HepG2 (cell line): ENCODE data around the gene CALN1. TPM values are rescaled to one million over a fixed set of nuclear protein-coding genes. Genes with fewer than 3 reads are reported as not detected.

ENCODE experiments used
- BCL6 ChIP-seq: IDR thresholded peaks from 2 replicates; pipeline ENCODE4 v1.6.1; 2016; ENCODE audit warnings: missing genetic modification reagents, missing compliant biosample characterization
- IRX3 ChIP-seq: sonication (generic); formaldehyde crosslinking; IDR thresholded peaks from 2 replicates; pipeline ENCODE4 v1.8.1; 2023; ENCODE audit warnings: mild to moderate bottlenecking, low read depth, missing genetic modification reagents, borderline replicate concordance
- NFIB ChIP-seq: sonication (generic); formaldehyde crosslinking; IDR thresholded peaks from 2 replicates; pipeline ENCODE4 v1.9.0; 2021; ENCODE audit warnings: missing genetic modification reagents, mild to moderate bottlenecking, borderline replicate concordance
- ZNF607 ChIP-seq: sonication (generic); formaldehyde crosslinking; IDR thresholded peaks from 2 replicates; pipeline ENCODE4 v1.5.1; 2020; ENCODE audit warnings: missing genetic modification reagents, mild to moderate bottlenecking, borderline replicate concordance
- polyA plus RNA-seq, 8 experiments: library from polyadenylated mRNA; depleted of rRNA in 3 of 8; stranded (reverse) in 7 of 8; unstranded in 1 of 8; fragments of >200 nt; fragmentation: Illumina TruSeq in 4 of 8; extraction: Trizol in 4 of 8; gene quantifications; 2 replicates each; pipeline versions ENCODE4 v1.2.1 to v1.2.3, GENCODE V29; 2011 to 2016; ENCODE audit warnings: low read depth in 4 of 8, missing spikeins in 1 of 8, mixed read lengths in 1 of 8; ENCODE audit not compliant: insufficient read depth in 1 of 8
- total RNA-seq, 5 experiments: library from RNA; depleted of rRNA; stranded (reverse); fragments of >200 nt; fragmentation: Illumina TruSeq; extraction: Trizol; gene quantifications; 2 replicates each; pipeline ENCODE4 v1.2.3, GENCODE V29; 2016; ENCODE audit warnings: low read depth in 1 of 5
- TF ChIP-seq, protein P1 (sequence below): IDR thresholded peaks from 2 replicates; pipeline ENCODE4 v1.6.1; 2016; ENCODE audit warnings: missing compliant biosample characterization, missing genetic modification reagents, borderline replicate concordance
- TF ChIP-seq, protein P2 (sequence below): sonication (generic); formaldehyde crosslinking; IDR thresholded peaks from 2 replicates; pipeline ENCODE4 v1.4.0; 2020; ENCODE audit warnings: missing genetic modification reagents
- TF ChIP-seq, protein P3 (sequence below): sonication (generic); formaldehyde crosslinking; IDR thresholded peaks from 2 replicates; pipeline ENCODE4 v1.4.0; 2020; ENCODE audit warnings: missing genetic modification reagents
- TF ChIP-seq, protein P4 (sequence below): sonication (generic); formaldehyde crosslinking; IDR thresholded peaks from 2 replicates; pipeline ENCODE4 v1.9.0; 2021; ENCODE audit warnings: missing genetic modification reagents, mild to moderate bottlenecking, borderline replicate concordance

Gene CALN1
- total and polyA plus RNA-seq, 2 of the 13 experiments (the other 11 are each of a cell fraction or from before 2014, with no cell fraction given): not detected

DNA sequence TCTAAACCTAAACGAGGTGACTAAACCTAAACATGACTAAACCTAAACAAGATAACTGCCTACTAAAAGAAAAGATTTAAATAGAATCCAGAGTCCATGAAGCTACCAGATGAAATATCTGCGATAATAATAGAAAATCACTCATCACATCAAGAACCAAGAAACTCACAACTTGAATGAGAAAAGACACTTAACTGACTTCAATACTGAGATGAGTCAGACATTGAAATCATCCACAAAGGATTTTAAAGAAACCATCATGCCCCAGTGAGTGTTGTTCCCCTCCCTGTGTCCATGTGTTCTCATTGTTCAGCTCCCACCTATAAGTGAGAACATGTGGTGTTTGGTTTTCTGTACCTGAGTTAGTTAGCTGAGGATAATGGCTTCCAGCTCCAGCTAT is 416.0 kb downstream of the CALN1 start (continued):
- TF ChIP-seq, protein P1, sequence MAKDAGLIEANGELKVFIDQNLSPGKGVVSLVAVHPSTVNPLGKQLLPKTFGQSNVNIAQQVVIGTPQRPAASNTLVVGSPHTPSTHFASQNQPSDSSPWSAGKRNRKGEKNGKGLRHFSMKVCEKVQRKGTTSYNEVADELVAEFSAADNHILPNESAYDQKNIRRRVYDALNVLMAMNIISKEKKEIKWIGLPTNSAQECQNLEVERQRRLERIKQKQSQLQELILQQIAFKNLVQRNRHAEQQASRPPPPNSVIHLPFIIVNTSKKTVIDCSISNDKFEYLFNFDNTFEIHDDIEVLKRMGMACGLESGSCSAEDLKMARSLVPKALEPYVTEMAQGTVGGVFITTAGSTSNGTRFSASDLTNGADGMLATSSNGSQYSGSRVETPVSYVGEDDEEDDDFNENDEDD (CRISPR knock-in tag): no peak
- TF ChIP-seq BCL6 (CRISPR knock-in tag) (no peak), ZNF607 (CRISPR knock-in tag) (no peak), IRX3 (CRISPR knock-in tag) (no peak), NFIB (CRISPR knock-in tag) (no peak)
- TF ChIP-seq, protein P2, sequence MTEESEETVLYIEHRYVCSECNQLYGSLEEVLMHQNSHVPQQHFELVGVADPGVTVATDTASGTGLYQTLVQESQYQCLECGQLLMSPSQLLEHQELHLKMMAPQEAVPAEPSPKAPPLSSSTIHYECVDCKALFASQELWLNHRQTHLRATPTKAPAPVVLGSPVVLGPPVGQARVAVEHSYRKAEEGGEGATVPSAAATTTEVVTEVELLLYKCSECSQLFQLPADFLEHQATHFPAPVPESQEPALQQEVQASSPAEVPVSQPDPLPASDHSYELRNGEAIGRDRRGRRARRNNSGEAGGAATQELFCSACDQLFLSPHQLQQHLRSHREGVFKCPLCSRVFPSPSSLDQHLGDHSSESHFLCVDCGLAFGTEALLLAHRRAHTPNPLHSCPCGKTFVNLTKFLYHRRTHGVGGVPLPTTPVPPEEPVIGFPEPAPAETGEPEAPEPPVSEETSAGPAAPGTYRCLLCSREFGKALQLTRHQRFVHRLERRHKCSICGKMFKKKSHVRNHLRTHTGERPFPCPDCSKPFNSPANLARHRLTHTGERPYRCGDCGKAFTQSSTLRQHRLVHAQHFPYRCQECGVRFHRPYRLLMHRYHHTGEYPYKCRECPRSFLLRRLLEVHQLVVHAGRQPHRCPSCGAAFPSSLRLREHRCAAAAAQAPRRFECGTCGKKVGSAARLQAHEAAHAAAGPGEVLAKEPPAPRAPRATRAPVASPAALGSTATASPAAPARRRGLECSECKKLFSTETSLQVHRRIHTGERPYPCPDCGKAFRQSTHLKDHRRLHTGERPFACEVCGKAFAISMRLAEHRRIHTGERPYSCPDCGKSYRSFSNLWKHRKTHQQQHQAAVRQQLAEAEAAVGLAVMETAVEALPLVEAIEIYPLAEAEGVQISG (CRISPR knock-in tag): no peak
- TF ChIP-seq, protein P3, sequence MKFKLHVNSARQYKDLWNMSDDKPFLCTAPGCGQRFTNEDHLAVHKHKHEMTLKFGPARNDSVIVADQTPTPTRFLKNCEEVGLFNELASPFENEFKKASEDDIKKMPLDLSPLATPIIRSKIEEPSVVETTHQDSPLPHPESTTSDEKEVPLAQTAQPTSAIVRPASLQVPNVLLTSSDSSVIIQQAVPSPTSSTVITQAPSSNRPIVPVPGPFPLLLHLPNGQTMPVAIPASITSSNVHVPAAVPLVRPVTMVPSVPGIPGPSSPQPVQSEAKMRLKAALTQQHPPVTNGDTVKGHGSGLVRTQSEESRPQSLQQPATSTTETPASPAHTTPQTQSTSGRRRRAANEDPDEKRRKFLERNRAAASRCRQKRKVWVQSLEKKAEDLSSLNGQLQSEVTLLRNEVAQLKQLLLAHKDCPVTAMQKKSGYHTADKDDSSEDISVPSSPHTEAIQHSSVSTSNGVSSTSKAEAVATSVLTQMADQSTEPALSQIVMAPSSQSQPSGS (CRISPR knock-in tag): no peak
- TF ChIP-seq, protein P4, sequence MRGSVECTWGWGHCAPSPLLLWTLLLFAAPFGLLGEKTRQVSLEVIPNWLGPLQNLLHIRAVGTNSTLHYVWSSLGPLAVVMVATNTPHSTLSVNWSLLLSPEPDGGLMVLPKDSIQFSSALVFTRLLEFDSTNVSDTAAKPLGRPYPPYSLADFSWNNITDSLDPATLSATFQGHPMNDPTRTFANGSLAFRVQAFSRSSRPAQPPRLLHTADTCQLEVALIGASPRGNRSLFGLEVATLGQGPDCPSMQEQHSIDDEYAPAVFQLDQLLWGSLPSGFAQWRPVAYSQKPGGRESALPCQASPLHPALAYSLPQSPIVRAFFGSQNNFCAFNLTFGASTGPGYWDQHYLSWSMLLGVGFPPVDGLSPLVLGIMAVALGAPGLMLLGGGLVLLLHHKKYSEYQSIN (CRISPR knock-in tag): no peak
